ENCODE results near the gene CERS2. TPM values are rescaled to one million over a fixed set of nuclear protein-coding genes. Genes with fewer than 3 reads are reported as not detected.

Gene CERS2
- total and polyA plus RNA-seq, 4 donors = 155 to 308 (median 216) TPM

- 20 to 27% methylated on average over 11 of the region's 11 CpGs for WGBS, 2 donors
- no peak overlapping the region for H3K9ac ChIP-seq (ENCODE audit: insufficient read depth in 1 of 2, low read length in 2 of 2)
These were observed 2.5 kb upstream of the CERS2 start for GRCh38 chr1:150976879-150977694.

GRCh38 chr1:150976401-150976821, 1.8 kb upstream of the CERS2 start:
- H3K4me1 ChIP-seq (ENCODE audit: control insufficient read depth in 5 of 5, insufficient read depth in 5 of 5, low read length in 5 of 5) = peaks cover 17 to 34% (median 22%) of the 10 kb centered on the region in 5 donors
- H3K4me3 ChIP-seq = no peak overlapping the region

More at GRCh38 chr1:150976879-150977694, 2.5 kb upstream of the CERS2 start:
- H3K27me3 ChIP-seq (ENCODE audit: control insufficient read depth in 3 of 3, insufficient read depth in 3 of 3, low read length in 2 of 3) = no peaks in the 10 kb centered on the region
- no peak for TF ChIP-seq CTCF (IDR thresholded peaks at IDR 0.05; ENCODE audit: control extremely low read depth, extremely low read depth)
- H3K27ac ChIP-seq (ENCODE audit: low read depth in 1 of 2, low read length in 1 of 2) = peak overlapping the region; percentile 67 to 89
- DNase-seq = peak; percentile 30 to 50 (median 42)
- no peak overlapping the region for H3K4me3 ChIP-seq
- peak; percentile 75 for ATAC-seq (ENCODE audit: insufficient read depth, low FRiP score)
- no peaks in the 10 kb centered on the region for H3K9me3 ChIP-seq (ENCODE audit: control insufficient read depth in 4 of 4, insufficient read depth in 3 of 4, low read length in 3 of 4)
- H3K4me1 ChIP-seq (ENCODE audit: control insufficient read depth in 5 of 5, insufficient read depth in 5 of 5, low read length in 5 of 5) = peaks cover 10 to 34% (median 17%) of the 10 kb centered on the region in 5 donors
- peaks cover 0 to 5% (median 0%) of the 10 kb centered on the region in 4 donors for H3K36me3 ChIP-seq (ENCODE audit: control insufficient read depth in 4 of 4, insufficient read depth in 4 of 4, low read length in 4 of 4)

GRCh38 chr1:150973836-150974579, 627 bp downstream of the CERS2 start:
- peak overlapping the region; percentile 81 to 89 for H3K9ac ChIP-seq (ENCODE audit: insufficient read depth in 1 of 2, low read length in 2 of 2)
- DNase-seq = peak in 2 of 3 donors; percentile 31 to 38
- H3K36me3 ChIP-seq (ENCODE audit: control insufficient read depth in 4 of 4, insufficient read depth in 4 of 4, low read length in 4 of 4) = peaks cover 0 to 5% (median 0%) of the 10 kb centered on the region in 4 donors
- H3K9me3 ChIP-seq (ENCODE audit: control insufficient read depth in 4 of 4, insufficient read depth in 3 of 4, low read length in 3 of 4) = no peaks in the 10 kb centered on the region
- H3K4me3 ChIP-seq = peak overlapping the region; percentile 84
- TF ChIP-seq CTCF (IDR thresholded peaks at IDR 0.05; ENCODE audit: control extremely low read depth, extremely low read depth) = no peak
- peak overlapping the region; percentile 92 to 98 for H3K27ac ChIP-seq (ENCODE audit: low read depth in 1 of 2, low read length in 1 of 2)
- H3K27me3 ChIP-seq (ENCODE audit: control insufficient read depth in 3 of 3, insufficient read depth in 3 of 3, low read length in 2 of 3) = no peaks in the 10 kb centered on the region
- no peak for ATAC-seq (ENCODE audit: insufficient read depth, low FRiP score)
- peaks cover 24 to 36% (median 30%) of the 10 kb centered on the region in 5 donors for H3K4me1 ChIP-seq (ENCODE audit: control insufficient read depth in 5 of 5, insufficient read depth in 5 of 5, low read length in 5 of 5)
- 1% methylated on average over 60 to 66 of the region's 67 CpGs for WGBS, 2 donors

More at GRCh38 chr1:150976401-150976821, 1.8 kb upstream of the CERS2 start:
- peak overlapping the region in 1 of 2 donors; percentile 89 for H3K27ac ChIP-seq (ENCODE audit: low read depth in 1 of 2, low read length in 1 of 2)
- 77 to 90% methylated on average over 9 of the region's 9 CpGs for WGBS, 2 donors
- H3K36me3 ChIP-seq (ENCODE audit: control insufficient read depth in 4 of 4, insufficient read depth in 4 of 4, low read length in 4 of 4) = peaks cover 0 to 5% (median 0%) of the 10 kb centered on the region in 4 donors
- no peak for TF ChIP-seq CTCF (IDR thresholded peaks at IDR 0.05; ENCODE audit: control extremely low read depth, extremely low read depth)
- no peaks in the 10 kb centered on the region for H3K9me3 ChIP-seq (ENCODE audit: control insufficient read depth in 4 of 4, insufficient read depth in 3 of 4, low read length in 3 of 4)
- H3K9ac ChIP-seq (ENCODE audit: insufficient read depth in 1 of 2, low read length in 2 of 2) = no peak overlapping the region
- ATAC-seq (ENCODE audit: insufficient read depth, low FRiP score) (no peak), DNase-seq (no peak)
- H3K27me3 ChIP-seq (ENCODE audit: control insufficient read depth in 3 of 3, insufficient read depth in 3 of 3, low read length in 2 of 3) = no peaks in the 10 kb centered on the region
